ENCODE data around the gene IGF1R. TPM values are rescaled to one million over a fixed set of nuclear protein-coding genes. Genes with fewer than 3 reads are reported as not detected.

Gene IGF1R
- total RNA-seq, 1 experiment from 2014 or later = 125 TPM

DNA sequence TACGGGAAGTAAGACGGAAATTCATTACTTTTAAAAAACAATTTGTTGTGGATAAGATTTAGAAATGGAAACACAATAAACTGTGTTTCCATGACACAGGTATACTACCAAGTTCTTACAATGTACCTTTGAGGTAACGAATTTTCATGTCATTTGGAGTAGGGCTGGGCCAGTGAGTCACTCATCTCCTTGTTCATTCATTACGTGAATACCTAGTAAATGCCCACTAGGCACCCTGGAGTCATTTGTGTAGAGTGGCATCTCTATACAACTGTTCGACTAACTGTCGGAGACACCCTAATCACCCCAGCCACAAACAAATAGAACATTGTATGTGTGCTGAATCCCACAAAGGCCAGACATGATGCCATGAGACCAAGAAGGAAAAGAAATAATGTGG is 94.8 kb downstream of the IGF1R start (continued):
- TF ChIP-seq, protein P1, sequence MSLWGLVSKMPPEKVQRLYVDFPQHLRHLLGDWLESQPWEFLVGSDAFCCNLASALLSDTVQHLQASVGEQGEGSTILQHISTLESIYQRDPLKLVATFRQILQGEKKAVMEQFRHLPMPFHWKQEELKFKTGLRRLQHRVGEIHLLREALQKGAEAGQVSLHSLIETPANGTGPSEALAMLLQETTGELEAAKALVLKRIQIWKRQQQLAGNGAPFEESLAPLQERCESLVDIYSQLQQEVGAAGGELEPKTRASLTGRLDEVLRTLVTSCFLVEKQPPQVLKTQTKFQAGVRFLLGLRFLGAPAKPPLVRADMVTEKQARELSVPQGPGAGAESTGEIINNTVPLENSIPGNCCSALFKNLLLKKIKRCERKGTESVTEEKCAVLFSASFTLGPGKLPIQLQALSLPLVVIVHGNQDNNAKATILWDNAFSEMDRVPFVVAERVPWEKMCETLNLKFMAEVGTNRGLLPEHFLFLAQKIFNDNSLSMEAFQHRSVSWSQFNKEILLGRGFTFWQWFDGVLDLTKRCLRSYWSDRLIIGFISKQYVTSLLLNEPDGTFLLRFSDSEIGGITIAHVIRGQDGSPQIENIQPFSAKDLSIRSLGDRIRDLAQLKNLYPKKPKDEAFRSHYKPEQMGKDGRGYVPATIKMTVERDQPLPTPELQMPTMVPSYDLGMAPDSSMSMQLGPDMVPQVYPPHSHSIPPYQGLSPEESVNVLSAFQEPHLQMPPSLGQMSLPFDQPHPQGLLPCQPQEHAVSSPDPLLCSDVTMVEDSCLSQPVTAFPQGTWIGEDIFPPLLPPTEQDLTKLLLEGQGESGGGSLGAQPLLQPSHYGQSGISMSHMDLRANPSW (CRISPR knock-in tag; conservative IDR thresholded peaks at IDR 0.05; ENCODE audit: low read depth) = no peak
- TF ChIP-seq, protein P2, sequence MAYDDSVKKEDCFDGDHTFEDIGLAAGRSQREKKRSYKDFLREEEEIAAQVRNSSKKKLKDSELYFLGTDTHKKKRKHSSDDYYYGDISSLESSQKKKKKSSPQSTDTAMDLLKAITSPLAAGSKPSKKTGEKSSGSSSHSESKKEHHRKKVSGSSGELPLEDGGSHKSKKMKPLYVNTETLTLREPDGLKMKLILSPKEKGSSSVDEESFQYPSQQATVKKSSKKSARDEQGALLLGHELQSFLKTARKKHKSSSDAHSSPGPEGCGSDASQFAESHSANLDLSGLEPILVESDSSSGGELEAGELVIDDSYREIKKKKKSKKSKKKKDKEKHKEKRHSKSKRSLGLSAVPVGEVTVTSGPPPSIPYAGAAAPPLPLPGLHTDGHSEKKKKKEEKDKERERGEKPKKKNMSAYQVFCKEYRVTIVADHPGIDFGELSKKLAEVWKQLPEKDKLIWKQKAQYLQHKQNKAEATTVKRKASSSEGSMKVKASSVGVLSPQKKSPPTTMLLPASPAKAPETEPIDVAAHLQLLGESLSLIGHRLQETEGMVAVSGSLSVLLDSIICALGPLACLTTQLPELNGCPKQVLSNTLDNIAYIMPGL (CRISPR knock-in tag; IDR thresholded peaks at IDR 0.05) = no peak
- TF ChIP-seq ZNF317 (CRISPR knock-in tag; IDR thresholded peaks at IDR 0.05; ENCODE audit: borderline replicate concordance, low read depth) (no peak), JUN (CRISPR knock-in tag; IDR thresholded peaks at IDR 0.05) (no peak), MXD4 (CRISPR knock-in tag; IDR thresholded peaks at IDR 0.05; ENCODE audit: borderline replicate concordance) (no peak)
- TF ChIP-seq, protein P3, sequence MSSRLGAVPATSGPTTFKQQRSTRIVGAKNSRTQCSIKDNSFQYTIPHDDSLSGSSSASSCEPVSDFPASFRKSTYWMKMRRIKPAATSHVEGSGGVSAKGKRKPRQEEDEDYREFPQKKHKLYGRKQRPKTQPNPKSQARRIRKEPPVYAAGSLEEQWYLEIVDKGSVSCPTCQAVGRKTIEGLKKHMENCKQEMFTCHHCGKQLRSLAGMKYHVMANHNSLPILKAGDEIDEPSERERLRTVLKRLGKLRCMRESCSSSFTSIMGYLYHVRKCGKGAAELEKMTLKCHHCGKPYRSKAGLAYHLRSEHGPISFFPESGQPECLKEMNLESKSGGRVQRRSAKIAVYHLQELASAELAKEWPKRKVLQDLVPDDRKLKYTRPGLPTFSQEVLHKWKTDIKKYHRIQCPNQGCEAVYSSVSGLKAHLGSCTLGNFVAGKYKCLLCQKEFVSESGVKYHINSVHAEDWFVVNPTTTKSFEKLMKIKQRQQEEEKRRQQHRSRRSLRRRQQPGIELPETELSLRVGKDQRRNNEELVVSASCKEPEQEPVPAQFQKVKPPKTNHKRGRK (CRISPR knock-in tag; IDR thresholded peaks at IDR 0.05; ENCODE audit: borderline replicate concordance) = no peak

DNA sequence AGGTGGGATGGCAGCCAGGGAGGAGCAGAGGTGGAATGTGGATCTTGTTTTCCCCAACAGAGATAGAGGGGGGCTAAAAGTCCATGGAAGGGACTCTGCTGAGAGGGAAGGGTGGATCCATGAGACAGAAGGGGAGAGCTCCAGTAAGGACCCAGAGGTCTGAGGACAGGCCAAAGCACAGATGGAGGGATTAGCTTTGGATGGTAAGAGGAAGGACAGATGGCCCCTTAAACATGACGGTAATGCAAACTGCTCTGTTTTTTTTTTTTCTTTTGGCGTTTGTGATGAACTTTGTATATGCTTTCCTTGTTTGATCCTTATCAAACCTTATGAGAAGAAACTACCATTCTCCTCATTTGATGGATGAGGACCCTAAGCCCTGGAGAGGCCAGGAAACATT is 96.2 kb downstream of the IGF1R start:
- no peaks in the 10 kb centered on the region for H3K36me3 Mint-ChIP-seq
- no peak for ATAC-seq
- peak overlapping the region; percentile 17; the same call in 1 of the 2 replicates for H3K27ac Mint-ChIP-seq
- no peak for DNase-seq (ENCODE audit: low spot score)
- CTCF ChIA-PET = interaction anchor here (1.3 kb wide), 1 partner anchor 9 kb away, joined by 6 read pairs; no protein-coding TSS in a partner anchor
- POLR2A ChIA-PET = no interaction called here
- H3K9me3 Mint-ChIP-seq = no peaks in the 10 kb centered on the region
- TF ChIP-seq, protein P4, sequence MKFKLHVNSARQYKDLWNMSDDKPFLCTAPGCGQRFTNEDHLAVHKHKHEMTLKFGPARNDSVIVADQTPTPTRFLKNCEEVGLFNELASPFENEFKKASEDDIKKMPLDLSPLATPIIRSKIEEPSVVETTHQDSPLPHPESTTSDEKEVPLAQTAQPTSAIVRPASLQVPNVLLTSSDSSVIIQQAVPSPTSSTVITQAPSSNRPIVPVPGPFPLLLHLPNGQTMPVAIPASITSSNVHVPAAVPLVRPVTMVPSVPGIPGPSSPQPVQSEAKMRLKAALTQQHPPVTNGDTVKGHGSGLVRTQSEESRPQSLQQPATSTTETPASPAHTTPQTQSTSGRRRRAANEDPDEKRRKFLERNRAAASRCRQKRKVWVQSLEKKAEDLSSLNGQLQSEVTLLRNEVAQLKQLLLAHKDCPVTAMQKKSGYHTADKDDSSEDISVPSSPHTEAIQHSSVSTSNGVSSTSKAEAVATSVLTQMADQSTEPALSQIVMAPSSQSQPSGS (CRISPR knock-in tag; IDR thresholded peaks at IDR 0.05; ENCODE audit: borderline replicate concordance, low read depth) = no peak
- TF ChIP-seq KAT7 (CRISPR knock-in tag; IDR thresholded peaks at IDR 0.05; ENCODE audit: borderline replicate concordance) = no peak
- TF ChIP-seq, protein P5, sequence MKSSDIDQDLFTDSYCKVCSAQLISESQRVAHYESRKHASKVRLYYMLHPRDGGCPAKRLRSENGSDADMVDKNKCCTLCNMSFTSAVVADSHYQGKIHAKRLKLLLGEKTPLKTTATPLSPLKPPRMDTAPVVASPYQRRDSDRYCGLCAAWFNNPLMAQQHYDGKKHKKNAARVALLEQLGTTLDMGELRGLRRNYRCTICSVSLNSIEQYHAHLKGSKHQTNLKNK (CRISPR knock-in tag; IDR thresholded peaks at IDR 0.05) = no peak
- TF ChIP-seq, protein P6, sequence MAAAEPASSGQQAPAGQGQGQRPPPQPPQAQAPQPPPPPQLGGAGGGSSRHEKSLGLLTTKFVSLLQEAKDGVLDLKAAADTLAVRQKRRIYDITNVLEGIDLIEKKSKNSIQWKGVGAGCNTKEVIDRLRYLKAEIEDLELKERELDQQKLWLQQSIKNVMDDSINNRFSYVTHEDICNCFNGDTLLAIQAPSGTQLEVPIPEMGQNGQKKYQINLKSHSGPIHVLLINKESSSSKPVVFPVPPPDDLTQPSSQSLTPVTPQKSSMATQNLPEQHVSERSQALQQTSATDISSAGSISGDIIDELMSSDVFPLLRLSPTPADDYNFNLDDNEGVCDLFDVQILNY (CRISPR knock-in tag; IDR thresholded peaks at IDR 0.05) = no peak
- TF ChIP-seq TP53 (CRISPR knock-in tag; IDR thresholded peaks at IDR 0.05) = no peak
- TF ChIP-seq ESRRA (CRISPR knock-in tag; IDR thresholded peaks at IDR 0.05; ENCODE audit: borderline replicate concordance) = no peak
- TF ChIP-seq, protein P7, sequence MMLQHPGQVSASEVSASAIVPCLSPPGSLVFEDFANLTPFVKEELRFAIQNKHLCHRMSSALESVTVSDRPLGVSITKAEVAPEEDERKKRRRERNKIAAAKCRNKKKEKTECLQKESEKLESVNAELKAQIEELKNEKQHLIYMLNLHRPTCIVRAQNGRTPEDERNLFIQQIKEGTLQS (CRISPR knock-in tag; conservative IDR thresholded peaks at IDR 0.05) = no peak
- TF ChIP-seq HMGA2 (CRISPR knock-in tag; IDR thresholded peaks at IDR 0.05) = no peak
- TF ChIP-seq, protein P8, sequence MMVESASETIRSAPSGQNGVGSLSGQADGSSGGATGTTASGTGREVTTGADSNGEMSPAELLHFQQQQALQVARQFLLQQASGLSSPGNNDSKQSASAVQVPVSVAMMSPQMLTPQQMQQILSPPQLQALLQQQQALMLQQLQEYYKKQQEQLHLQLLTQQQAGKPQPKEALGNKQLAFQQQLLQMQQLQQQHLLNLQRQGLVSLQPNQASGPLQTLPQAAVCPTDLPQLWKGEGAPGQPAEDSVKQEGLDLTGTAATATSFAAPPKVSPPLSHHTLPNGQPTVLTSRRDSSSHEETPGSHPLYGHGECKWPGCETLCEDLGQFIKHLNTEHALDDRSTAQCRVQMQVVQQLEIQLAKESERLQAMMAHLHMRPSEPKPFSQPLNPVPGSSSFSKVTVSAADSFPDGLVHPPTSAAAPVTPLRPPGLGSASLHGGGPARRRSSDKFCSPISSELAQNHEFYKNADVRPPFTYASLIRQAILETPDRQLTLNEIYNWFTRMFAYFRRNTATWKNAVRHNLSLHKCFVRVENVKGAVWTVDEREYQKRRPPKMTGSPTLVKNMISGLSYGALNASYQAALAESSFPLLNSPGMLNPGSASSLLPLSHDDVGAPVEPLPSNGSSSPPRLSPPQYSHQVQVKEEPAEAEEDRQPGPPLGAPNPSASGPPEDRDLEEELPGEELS (CRISPR knock-in tag; IDR thresholded peaks at IDR 0.05) = no peak
- TF ChIP-seq, protein P9, sequence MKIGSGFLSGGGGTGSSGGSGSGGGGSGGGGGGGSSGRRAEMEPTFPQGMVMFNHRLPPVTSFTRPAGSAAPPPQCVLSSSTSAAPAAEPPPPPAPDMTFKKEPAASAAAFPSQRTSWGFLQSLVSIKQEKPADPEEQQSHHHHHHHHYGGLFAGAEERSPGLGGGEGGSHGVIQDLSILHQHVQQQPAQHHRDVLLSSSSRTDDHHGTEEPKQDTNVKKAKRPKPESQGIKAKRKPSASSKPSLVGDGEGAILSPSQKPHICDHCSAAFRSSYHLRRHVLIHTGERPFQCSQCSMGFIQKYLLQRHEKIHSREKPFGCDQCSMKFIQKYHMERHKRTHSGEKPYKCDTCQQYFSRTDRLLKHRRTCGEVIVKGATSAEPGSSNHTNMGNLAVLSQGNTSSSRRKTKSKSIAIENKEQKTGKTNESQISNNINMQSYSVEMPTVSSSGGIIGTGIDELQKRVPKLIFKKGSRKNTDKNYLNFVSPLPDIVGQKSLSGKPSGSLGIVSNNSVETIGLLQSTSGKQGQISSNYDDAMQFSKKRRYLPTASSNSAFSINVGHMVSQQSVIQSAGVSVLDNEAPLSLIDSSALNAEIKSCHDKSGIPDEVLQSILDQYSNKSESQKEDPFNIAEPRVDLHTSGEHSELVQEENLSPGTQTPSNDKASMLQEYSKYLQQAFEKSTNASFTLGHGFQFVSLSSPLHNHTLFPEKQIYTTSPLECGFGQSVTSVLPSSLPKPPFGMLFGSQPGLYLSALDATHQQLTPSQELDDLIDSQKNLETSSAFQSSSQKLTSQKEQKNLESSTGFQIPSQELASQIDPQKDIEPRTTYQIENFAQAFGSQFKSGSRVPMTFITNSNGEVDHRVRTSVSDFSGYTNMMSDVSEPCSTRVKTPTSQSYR (CRISPR knock-in tag; IDR thresholded peaks at IDR 0.05) = no peak
- peaks cover 75% of the 10 kb centered on the region for H3K4me1 Mint-ChIP-seq
- no peak overlapping the region for H3K4me3 Mint-ChIP-seq
- H3K27me3 Mint-ChIP-seq (ENCODE audit: low read depth) = no peaks in the 10 kb centered on the region

Measured in WTC11 (cell line).